ENCODE measurements around the gene SPDYE4.

The SPDYE4 gene

GRCh38 chr17:8741366-8741765 lies 17.0 kb downstream of the SPDYE4 start:
- no peak for DNase-seq (ENCODE audit: low read depth)

- no peak for DNase-seq (ENCODE audit: low read depth)
Measured at GRCh38 chr17:8740486-8740885, 17.9 kb downstream of the SPDYE4 start.

- no peak for DNase-seq (ENCODE audit: low read depth)
Measured at GRCh38 chr17:8739097-8739496, 19.2 kb downstream of the SPDYE4 start.

- DNase-seq (ENCODE audit: low read depth) = no peak
Measured at GRCh38 chr17:8736796-8737195, 21.6 kb downstream of the SPDYE4 start.

- DNase-seq (ENCODE audit: low read depth) = no peak
Measured at GRCh38 chr17:8736362-8736761, 22.0 kb downstream of the SPDYE4 start.

- no peak for DNase-seq (ENCODE audit: low read depth)
Measured at GRCh38 chr17:8735336-8735939, 22.9 kb downstream of the SPDYE4 start.

GRCh38 chr17:8734876-8735275 lies 23.5 kb downstream of the SPDYE4 start:
- DNase-seq (ENCODE audit: low read depth) = no peak

- DNase-seq (ENCODE audit: low read depth) = no peak
Measured at GRCh38 chr17:8732406-8733085, 25.8 kb downstream of the SPDYE4 start.

- no peak for DNase-seq (ENCODE audit: low read depth)
Measured at GRCh38 chr17:8729860-8730259, 28.5 kb downstream of the SPDYE4 start.

- DNase-seq (ENCODE audit: low read depth) = no peak
Measured at GRCh38 chr17:8729421-8729820, 28.9 kb downstream of the SPDYE4 start.

GRCh38 chr17:8728971-8729370 lies 29.4 kb downstream of the SPDYE4 start:
- no peak for DNase-seq (ENCODE audit: low read depth)

- DNase-seq (ENCODE audit: low read depth) = no peak
Measured at GRCh38 chr17:8728251-8728938, 30.0 kb downstream of the SPDYE4 start.

- DNase-seq (ENCODE audit: low read depth) = no peak
Measured at GRCh38 chr17:8726941-8727555, 31.3 kb downstream of the SPDYE4 start.

- no peak for DNase-seq (ENCODE audit: low read depth)
Measured at GRCh38 chr17:8725881-8726876, 32.2 kb downstream of the SPDYE4 start.

GRCh38 chr17:8724451-8724850 lies 33.9 kb downstream of the SPDYE4 start:
- DNase-seq (ENCODE audit: low read depth) = no peak

GRCh38 chr17:8720596-8720995 lies 37.8 kb downstream of the SPDYE4 start:
- DNase-seq (ENCODE audit: low read depth) = no peak

GRCh38 chr17:8719291-8720246 lies 38.8 kb downstream of the SPDYE4 start:
- no peak for DNase-seq (ENCODE audit: low read depth)

GRCh38 chr17:8718001-8718563 lies 40.3 kb downstream of the SPDYE4 start:
- DNase-seq (ENCODE audit: low read depth) = no peak

- no peak for DNase-seq (ENCODE audit: low read depth)
Measured at GRCh38 chr17:8713878-8714277, 44.5 kb downstream of the SPDYE4 start.

- DNase-seq (ENCODE audit: low read depth) = no peak
Measured at GRCh38 chr17:8713315-8713714, 45.0 kb downstream of the SPDYE4 start.

Data from fibroblast of gingiva (primary cell).